Right ventricle myocardium superior (tissue), 1 donor: ENCODE measurements around the gene BHLHA15. TPM values are rescaled to one million over a fixed set of nuclear protein-coding genes. Genes with fewer than 3 reads are reported as not detected.
A peak's percentile ranks its signal among the peaks of the same experiment; 100 is the strongest.
"Not testable (repeated sequence)": the region's sequence is repeated elsewhere in the genome, so short reads cannot be mapped to it uniquely, and the experiment has no call there.

ENCODE experiments used
- ATAC-seq: fragments of 200-7000 bp; cut with Tn5 transposase; one replicate; pipeline ENCODE4 v1.9.1; 2020; ENCODE audit warnings: mild to moderate bottlenecking; ENCODE audit not compliant: poor library complexity
- DNase-seq: peaks from one replicate; pipeline ENCODE4 v3.0.0-alpha.2; 2020
- intact Hi-C: fragments of 100-400 bp; cut with DNase I; formaldehyde crosslinking; loops from one replicate; pipeline ENCODE4 v1.11.2; 2022
- total RNA-seq: library from RNA; stranded (reverse); fragmentation: NEBNext Ultra II Directional; extraction: Animal tissue kit (Norgen Biotek cat#: 25700); gene quantifications from one replicate; pipeline ENCODE4 v1.2.1, GENCODE V29; 2021
- donor health status: DM: no; HTN: yes; CAD: no; lungs with severe emphysema.

The BHLHA15 gene
- total RNA-seq, 1 donor from 2014 or later = not detected

DNA sequence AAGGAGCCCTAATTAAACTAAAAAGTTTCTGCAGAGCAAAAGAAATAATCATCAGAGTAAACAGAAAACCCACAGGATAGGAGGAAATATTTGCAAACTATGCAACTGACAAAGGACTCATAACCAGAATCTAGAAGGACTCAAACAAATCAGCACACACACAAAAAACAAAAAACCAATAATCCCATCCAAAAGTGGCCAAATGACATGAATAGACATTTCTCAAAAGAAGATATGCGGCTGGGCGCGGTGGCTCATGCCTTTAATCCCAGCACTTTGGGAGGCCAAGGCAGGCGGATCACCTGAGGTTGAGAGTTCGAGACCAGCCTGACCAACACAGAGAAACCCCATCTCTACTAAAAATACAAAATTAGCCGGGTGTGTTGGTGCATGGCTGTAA is 8.1 kb downstream of the BHLHA15 start:
- peak; percentile 3 for DNase-seq
- ATAC-seq, intact Hi-C loops: not testable (repeated sequence)

- DNase-seq (peak; percentile 26), ATAC-seq (no peak)
- intact Hi-C loops = no loop called here
Observed at GRCh38 chr7:98221611-98222532, 10.6 kb downstream of the BHLHA15 start.

GRCh38 chr7:98222533-98223195 is 11.4 kb downstream of the BHLHA15 start:
- ATAC-seq (no peak), DNase-seq (peak; percentile 29)
- intact Hi-C loops = no loop called here

DNA sequence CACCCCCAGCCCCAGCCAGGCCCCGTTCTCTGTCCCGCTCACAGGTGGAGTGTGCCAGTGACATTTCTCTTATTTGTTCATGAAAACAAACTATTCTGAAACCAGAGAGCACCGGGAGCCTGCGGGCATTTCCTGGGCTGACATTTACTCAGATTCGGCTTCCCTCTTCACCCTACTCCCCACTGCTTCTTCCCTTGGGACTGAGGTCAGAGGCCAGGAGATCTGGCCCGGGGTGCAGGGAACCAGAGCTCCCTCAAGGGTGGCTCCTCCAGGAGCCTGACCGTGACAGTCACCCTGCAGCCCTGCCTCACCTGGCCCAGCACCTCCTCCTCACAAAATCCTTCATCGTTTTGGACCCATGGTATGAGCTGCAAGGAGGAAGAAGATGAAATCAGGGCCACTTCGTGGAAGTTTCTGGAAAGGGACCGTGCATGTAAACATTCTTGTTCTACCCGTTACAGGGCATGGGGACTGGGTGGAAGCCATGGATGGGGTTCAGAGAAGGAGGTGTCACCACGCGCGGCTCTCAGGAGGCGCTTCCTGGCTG is 12.2 kb downstream of the BHLHA15 start:
- intact Hi-C loops = no loop called here
- DNase-seq (peak; percentile 3), ATAC-seq (no peak)

- DNase-seq = peak; percentile 29
- intact Hi-C loops = no loop called here
- no peak for ATAC-seq
Observed at GRCh38 chr7:98223898-98224700, 12.9 kb downstream of the BHLHA15 start.

GRCh38 chr7:98224701-98225181 is 13.5 kb downstream of the BHLHA15 start:
- no peak for ATAC-seq
- intact Hi-C loops = no loop called here
- peak; percentile 20 for DNase-seq

- intact Hi-C loops = no loop called here
- no peak for DNase-seq
Observed at GRCh38 chr7:98225913-98226614, 14.8 kb downstream of the BHLHA15 start.

GRCh38 chr7:98227939-98228338 is 16.7 kb downstream of the BHLHA15 start:
- ATAC-seq = no peak
- intact Hi-C loops = no loop called here
- DNase-seq = no peak

More at GRCh38 chr7:98225913-98226614, 14.8 kb downstream of the BHLHA15 start:
- no peak for ATAC-seq

DNA sequence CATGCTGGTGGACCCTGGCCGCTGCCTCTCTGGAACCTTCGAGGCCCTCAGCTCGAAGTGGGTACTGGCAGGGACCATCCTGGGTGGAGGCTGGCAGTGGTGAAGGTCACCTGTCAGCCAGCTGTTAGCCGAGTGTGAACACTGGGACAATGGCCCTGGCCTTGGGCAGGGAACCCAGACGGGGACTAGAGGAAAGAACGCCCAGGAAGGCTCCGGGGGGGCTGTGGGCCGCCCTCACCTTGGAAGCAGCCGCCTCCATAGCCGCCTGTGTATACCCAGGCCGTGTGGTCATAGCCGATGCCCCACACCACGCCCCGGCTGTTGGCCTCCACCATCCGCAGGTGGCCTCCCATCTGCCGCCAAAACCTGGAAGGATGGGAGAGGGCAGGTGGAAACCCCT is 17.6 kb downstream of the BHLHA15 start:
- ATAC-seq = no peak
- DNase-seq = no peak

DNA sequence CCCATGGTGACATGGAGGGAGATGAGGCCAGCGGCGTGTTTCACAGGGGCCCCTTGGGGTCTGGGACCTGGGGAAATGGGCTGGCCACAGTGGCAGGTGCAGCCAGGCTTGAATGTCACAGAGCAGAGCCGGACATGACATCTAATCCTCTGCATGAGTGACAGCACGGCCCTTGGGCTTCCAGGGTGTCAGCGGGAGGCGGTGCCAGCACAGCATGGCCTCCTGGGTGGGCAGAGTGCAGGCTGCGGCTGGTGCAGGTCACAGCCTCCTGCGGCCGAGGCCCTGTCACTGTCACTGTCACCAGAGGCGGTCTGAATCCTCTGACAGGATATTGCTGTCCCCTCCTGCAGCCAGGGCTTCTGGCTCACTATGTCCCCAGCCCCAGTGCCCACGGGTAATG is 18.2 kb downstream of the BHLHA15 start:
- DNase-seq (no peak), ATAC-seq (no peak)
- intact Hi-C loops = no loop called here

More for the DNA sequence above, 17.6 kb downstream of the BHLHA15 start:
- intact Hi-C loops = no loop called here

GRCh38 chr7:98229991-98230745 is 18.9 kb downstream of the BHLHA15 start:
- intact Hi-C loops = no loop called here
- DNase-seq = no peak
- ATAC-seq = no peak

- DNase-seq (no peak), ATAC-seq (no peak)
- intact Hi-C loops = no loop called here
Observed at GRCh38 chr7:98230746-98231471, 19.7 kb downstream of the BHLHA15 start.

GRCh38 chr7:98231493-98232262 is 20.4 kb downstream of the BHLHA15 start:
- intact Hi-C loops = no loop called here
- ATAC-seq = no peak
- no peak for DNase-seq

- no peak for ATAC-seq
- intact Hi-C loops = no loop called here
Observed at GRCh38 chr7:98232263-98232585, 21.0 kb downstream of the BHLHA15 start.

DNA sequence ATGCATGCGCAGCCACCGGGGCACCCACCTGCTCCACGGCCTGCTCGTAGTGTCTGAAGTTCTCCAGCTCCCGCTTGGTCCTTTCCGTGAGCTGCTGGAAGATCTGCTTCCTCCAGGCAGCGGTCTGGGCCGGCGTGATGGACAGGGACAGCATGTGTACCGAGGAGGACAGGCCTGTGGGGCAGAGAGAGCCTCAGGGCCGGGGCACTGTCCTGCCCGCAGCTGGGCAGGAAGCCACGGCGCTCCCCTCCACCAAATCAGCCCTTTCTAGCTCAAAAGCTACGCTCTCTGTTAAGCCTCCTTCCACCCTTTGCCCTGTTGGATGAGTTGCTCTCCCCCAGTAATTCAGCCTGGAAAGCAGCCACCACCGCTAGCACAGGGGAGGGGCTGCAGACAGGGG is 21.6 kb downstream of the BHLHA15 start:
- intact Hi-C loops = no loop called here
- ATAC-seq (no peak), DNase-seq (no peak)

More at GRCh38 chr7:98232263-98232585, 21.0 kb downstream of the BHLHA15 start:
- DNase-seq = no peak
